Renal cortical epithelial cell (primary cell): Measurements from ENCODE around the gene ERBB3. TPM values are rescaled to one million over a fixed set of nuclear protein-coding genes. Genes with fewer than 3 reads are reported as not detected.
A peak's percentile ranks its signal among the peaks of the same experiment; 100 is the strongest.
"Not testable (repeated sequence)": the region's sequence is repeated elsewhere in the genome, so short reads cannot be mapped to it uniquely, and the experiment has no call there.

ENCODE experiments used
- DNase-seq: peaks from one replicate; pipeline ENCODE4 v3.0.0-alpha.2; 2011; ENCODE audit warnings: low read depth
- total RNA-seq: library from RNA; depleted of rRNA; stranded (reverse); fragments of >200 nt; gene quantifications from 2 replicates; pipeline ENCODE4 v1.2.3, GENCODE V29; 2014

The ERBB3 gene
- total RNA-seq, 1 donor from 2014 or later = 5.1 TPM

GRCh38 chr12:56110571-56110970 lies 30.6 kb downstream of the ERBB3 start:
- DNase-seq = no peak

- DNase-seq = no peak
Observed at GRCh38 chr12:56114084-56114483, 34.1 kb downstream of the ERBB3 start.

GRCh38 chr12:56115329-56115728 lies 35.4 kb downstream of the ERBB3 start:
- no peak for DNase-seq

GRCh38 chr12:56116267-56117081 lies 36.5 kb downstream of the ERBB3 start, which contains the start of gene RPL41:
Gene RPL41, plus strand, starts transcription at chr12:56116633.
- peak; percentile 84 for DNase-seq

- not testable (repeated sequence) for DNase-seq
Observed at GRCh38 chr12:56117082-56117706, 37.2 kb downstream of the ERBB3 start.

- peak; percentile 98 for DNase-seq
Observed at GRCh38 chr12:56117778-56118687, 38.1 kb downstream of the ERBB3 start, which contains the start of gene ZC3H10. Gene ZC3H10, plus strand, starts transcription at chr12:56118266. Its CDS starts 2,297 bp downstream, at chr12:56120563.

GRCh38 chr12:56118688-56119357 lies 38.9 kb downstream of the ERBB3 start:
- no peak for DNase-seq

- DNase-seq = peak; percentile 92
Observed at GRCh38 chr12:56119361-56119796, 39.4 kb downstream of the ERBB3 start.

GRCh38 chr12:56120158-56120846 lies 40.3 kb downstream of the ERBB3 start:
- peak; percentile 51 for DNase-seq

GRCh38 chr12:56121204-56121870 lies 41.4 kb downstream of the ERBB3 start:
- DNase-seq = no peak

DNA sequence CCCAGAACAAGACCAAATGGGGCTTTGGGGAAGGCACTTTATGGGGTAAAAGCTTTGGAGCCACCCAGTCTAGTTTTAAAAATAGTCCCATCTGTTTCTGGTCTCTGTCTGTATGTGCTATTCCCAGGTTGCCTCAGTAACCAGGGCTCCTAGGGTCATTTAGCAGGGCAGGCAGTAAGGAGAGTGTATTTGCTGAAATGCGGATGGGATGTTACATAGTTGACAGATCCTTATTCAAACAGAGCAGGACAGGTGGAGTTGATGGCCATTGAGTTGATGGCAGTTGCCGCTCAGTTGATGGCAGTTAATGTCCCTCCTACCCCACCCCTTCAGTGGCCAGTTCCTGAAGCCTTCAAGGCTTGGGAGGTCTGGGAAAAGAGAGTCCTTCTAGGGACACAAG lies 42.7 kb downstream of the ERBB3 start:
- DNase-seq = no peak

GRCh38 chr12:56124133-56124532 lies 44.2 kb downstream of the ERBB3 start:
- no peak for DNase-seq

- DNase-seq = no peak
Observed at GRCh38 chr12:56126732-56127239, 46.8 kb downstream of the ERBB3 start.

DNA sequence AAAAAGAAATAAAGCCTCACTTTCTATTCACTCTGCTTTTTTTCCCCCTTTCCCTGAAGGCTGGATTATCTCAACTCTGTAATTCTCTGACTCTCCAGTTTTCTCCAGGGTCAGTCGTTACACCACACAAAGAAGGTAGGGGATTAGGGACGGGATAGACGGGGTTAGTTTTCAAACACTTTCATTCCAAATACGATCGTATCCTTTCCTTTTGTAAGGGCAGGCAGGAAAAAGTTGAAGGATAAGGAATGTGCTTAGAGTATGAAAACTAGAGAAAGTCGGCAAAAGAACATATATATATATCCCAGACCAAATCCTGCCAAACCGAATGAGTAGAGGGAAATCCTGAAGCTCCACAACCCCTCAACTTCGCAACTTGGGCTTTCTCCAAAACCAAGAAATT lies 47.5 kb downstream of the ERBB3 start:
- DNase-seq = no peak

DNA sequence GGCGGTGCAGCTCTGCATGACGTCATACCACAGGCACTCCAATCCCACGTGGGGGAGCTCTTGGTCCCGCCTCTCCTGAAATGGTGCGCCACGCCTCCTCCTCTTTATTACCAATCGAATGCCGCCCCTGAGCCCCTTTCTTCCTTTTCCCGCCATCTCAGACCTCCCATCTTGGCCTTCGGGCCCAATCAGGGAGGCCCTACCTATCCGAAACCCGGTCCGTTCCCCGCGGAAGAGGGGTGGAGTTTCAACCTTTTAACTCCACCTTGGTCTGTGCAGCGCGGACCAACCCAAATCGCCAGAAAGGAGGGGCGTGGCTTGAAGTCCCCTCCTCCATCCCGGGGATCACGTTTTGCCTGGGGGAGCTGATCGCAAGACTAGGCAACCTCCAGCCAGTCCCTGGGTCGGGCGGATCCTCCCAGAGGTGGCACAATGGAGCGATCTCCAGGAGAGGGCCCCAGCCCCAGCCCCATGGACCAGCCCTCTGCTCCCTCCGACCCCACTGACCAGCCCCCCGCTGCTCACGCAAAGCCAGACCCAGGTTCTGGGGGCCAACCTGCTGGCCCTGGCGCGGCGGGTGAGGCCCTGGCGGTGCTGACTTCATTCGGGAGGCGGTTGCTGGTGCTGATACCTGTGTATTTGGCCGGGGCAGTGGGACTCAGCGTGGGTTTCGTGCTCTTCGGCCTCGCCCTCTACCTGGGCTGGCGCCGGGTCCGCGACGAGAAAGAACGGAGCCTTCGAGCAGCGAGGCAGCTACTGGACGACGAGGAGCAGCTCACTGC lies 48.1 kb downstream of the ERBB3 start, which contains the start of gene ESYT1:
TSS of gene ESYT1 (plus strand) at position 380 of the 782 bp plus-strand sequence. CDS start at position 433, 53 bp downstream.
- peak; percentile 99 for DNase-seq

- no peak for DNase-seq
Observed at GRCh38 chr12:56128670-56129205, 48.8 kb downstream of the ERBB3 start.

DNA sequence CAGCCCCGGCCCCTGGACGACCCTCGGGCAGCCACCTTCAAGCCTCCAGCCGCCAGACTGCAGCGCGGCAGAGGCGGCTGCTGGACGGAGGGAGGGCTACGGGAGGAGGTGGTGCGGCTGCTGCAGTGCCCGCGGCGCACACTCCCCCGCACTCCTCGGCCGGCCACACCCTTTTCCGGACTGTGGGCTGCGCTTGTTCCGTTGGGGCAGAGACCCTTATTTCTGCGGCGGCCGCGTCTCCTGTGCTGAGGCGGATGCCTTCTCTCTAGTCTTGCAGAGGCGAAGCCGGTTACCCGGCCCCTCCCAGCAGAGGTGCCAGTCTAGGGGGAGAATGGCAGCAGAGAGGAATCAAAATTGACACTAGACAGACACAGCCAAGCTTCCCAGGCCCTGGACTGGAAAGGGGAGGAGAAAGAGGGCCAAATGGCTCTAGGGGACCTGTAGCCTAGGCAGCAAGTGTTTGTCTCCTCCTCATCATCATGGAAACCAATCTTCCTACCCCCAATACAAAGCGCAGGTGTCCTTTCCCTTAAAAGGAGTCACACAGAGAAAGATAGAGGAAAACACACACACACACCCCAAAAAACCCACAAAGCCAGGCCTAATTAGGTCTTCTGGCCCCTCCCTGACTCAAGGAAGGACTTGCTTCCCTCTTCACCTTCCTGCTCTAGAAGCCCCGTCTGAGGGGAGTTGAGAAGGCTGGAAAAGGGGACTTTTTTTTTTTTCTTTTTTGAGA lies 49.4 kb downstream of the ERBB3 start:
- DNase-seq = no peak

DNA sequence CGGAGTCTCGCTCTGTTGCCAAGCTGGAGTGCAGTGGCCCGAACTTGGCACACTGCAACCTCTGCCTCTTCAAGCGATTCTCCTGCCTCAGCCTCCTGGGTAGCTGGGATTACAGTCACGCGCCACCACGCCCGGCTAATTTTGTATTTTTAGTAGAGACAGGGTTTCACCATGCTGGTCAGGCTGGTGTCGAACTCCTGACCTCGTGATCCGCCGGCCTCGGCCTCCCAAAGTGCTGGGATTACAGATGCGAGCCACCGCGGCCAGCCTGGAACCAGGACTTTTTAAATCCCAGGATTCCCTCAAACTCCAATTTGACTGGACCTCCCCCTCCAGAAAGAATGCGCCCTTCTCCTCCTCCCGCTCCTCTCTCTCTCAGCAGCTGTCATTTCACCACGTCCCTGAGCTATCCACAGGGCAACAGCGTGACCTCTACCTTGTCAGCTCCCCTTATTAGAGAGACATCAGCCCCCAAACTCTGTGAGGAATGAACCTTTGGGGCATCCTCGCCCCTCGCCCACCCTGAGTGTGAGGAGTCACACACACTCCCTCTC lies 50.1 kb downstream of the ERBB3 start:
- DNase-seq = no peak
